ENCODE measurements around the gene MARCHF11. TPM values are rescaled to one million over a fixed set of nuclear protein-coding genes. Genes with fewer than 3 reads are reported as not detected.

MARCHF11 gene, protein sequence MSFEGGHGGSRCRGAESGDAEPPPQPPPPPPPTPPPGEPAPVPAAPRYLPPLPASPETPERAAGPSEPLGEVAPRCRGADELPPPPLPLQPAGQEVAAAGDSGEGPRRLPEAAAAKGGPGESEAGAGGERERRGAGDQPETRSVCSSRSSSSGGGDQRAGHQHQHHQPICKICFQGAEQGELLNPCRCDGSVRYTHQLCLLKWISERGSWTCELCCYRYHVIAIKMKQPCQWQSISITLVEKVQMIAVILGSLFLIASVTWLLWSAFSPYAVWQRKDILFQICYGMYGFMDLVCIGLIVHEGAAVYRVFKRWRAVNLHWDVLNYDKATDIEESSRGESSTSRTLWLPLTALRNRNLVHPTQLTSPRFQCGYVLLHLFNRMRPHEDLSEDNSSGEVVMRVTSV
- not detected for polyA plus RNA-seq (ENCODE audit: insufficient read depth in 1 of 5, insufficient read length in 5 of 5, low replicate concordance in 1 of 5)
- long read RNA-seq, donor 1, result 0 reads
- long read RNA-seq, donor 2, result 0 reads
- long read RNA-seq, donor 3, result 0 reads
- long read RNA-seq, donor 4, result 0 reads
- long read RNA-seq, donor 5, result 0 reads
- long read RNA-seq, donor 6, result 0 reads
- long read RNA-seq, donor 7, result 0 reads
- long read RNA-seq, donor 8, result 0 reads

DNA sequence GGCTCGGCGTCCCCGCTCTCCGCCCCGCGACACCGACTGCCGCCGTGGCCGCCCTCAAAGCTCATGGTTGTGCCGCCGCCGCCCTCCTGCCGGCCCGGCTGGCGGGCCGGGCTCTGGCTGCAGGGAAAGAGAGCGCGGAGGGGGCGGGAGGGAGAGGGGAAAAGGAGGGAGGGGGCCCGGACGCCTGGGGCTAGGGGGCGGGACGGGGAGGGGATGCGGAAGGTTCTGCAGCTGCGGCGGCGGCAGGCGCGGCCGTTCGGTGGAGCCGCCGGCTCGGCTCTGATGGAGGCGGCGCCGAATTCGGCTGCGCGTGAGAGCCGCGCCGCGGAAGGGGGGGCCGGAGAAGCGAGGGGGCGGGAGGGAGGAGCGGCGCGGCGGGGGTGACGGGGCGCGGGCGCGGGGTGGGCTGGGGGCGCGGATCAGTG is at the start of gene MARCHF11:
Gene MARCHF11 (minus strand): TSS at position 281 of the 425 bp plus-strand sequence. CDS start 216 bp downstream, at position 65.
- no peak for DNase-seq

DNA sequence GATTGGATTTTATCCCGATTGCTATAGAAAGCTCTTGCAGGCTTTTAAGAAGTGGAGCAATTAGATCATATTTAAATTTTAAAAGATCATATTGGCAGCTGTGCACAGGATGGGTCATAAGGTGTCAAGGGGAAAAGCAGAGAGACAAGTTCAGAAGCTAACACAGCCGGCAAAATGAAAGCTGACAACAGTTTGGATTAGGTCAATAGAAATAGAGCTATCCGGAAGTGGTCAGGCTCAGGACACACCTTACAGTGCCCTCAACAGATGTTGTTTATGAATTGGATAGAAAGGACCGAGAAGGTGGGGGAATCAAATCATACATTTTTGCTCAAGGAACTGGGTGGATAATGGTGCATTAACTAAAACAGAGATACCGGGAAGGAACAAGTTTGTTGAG is 46.3 kb upstream of the MARCHF11 start:
- no peak for DNase-seq

DNA sequence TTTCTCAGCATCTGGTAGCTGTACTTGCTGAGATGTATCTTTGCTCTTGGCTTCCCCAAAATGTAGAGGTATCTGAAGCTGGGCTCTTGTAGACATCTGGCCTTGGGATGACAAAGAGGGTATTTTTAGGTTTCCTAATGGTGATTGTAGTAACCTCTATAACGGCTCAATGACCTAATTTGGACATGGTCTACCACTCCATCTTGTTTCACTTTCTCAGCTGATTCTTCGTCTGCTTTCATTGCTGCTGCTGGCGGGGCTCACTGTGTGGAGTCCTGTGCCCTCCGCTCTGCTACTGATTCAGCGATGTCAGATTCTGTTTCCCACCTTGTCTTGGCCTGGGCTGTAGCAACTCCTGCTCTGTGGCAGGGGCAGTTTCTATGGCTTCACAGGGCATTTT is 12.7 kb upstream of the MARCHF11 start:
- DNase-seq, result no peak

DNA sequence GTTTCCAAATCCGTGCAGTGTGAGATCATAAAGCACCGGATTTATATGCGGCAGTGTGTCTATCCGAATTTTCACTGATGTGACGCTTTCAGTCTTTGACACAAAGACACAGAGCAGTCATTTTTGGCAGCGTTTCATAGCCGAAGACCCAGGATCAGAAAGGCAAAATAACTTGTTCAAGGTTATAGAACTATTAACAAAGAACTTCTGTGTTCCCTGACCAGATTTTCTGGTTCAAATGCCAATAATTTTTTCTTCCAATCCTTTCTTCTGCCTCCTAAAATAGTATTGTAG is 1.1 kb upstream of the MARCHF11 start:
- no peak for DNase-seq

DNA sequence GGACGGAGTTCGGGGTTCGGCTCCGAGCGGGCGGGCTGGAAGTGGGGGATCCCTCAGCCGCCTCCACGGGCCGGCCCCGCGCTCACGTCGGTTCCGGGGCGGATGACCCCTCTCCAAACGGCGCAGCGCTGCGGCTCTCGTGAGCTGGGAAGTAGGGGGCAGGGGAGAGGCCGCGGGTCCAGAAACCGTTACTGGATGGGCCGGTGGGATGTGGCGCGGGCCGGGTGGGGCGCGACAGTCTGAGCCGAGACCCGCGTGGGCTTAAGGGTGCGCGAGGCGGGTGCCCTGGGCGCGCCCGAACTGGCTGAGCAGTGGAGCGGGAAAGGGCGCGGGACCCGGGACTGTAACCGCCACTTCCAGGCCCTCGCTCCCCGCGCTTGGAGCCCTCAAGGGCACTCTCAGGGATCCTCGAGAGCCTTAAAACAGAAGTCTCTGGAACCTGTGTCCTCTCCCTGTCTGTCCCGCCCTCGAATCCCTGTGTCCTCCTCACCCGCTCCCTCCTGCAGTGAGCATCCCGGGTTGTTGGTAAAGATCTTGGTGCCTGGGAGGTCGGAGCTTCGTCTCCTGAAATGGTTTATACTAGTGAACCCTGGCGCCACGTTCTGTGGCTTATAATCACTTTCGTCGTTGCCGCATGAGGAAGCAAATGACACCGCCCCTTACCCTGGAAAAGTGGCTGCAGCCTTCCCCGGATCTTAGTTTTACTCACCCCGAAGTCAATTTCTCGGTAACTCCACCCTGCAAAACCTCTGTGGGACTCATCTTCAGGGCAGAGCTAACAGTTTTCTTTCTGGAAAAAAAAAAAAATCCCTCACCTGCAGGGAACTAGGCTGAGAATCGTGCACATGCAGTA is 571 bp upstream of the MARCHF11 start:
- no peak for DNase-seq

DNA sequence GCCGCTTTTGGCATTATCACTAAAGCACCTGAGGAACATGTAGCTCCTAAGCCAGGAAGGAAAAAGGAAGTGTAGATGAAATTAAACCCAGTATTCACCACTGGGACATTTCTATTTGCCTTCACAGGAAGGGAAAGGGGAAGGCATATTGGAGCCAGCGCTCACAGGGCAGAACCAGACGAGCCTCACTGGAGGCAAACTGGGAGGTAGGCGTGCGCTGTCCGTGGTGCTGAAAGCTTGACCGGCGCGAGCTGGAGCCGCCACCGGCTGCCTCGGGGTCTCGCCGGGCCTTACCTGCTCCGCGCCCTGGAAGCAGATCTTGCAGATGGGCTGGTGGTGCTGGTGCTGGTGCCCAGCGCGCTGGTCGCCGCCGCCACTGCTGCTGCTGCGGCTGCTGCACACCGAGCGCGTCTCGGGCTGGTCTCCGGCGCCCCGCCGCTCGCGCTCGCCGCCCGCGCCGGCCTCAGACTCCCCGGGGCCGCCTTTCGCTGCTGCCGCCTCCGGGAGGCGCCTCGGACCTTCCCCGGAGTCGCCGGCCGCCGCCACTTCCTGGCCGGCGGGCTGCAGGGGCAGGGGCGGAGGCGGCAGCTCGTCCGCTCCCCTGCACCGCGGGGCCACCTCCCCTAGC is 732 bp downstream of the MARCHF11 start:
- DNase-seq, result peak; percentile 70 to 75

DNA sequence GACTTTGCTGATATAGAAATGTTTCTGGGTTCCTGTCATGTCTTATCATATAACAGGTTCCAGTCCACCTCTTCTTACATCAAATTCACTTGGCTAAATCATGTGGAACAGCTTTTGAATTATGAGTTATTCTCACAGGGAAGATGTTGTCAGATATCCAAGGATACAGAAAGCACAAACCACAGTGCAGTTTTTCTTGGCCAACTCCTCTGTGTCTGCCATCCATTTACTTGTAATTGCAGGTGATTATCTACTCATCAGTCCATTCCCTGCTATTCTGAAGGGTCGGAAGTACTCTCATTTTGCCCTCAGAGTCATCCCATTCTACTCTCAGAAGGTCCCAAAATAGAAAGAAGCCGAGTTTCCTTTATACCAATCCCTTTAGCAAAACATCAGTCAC is 10.0 kb downstream of the MARCHF11 start:
- no peak for DNase-seq

DNA sequence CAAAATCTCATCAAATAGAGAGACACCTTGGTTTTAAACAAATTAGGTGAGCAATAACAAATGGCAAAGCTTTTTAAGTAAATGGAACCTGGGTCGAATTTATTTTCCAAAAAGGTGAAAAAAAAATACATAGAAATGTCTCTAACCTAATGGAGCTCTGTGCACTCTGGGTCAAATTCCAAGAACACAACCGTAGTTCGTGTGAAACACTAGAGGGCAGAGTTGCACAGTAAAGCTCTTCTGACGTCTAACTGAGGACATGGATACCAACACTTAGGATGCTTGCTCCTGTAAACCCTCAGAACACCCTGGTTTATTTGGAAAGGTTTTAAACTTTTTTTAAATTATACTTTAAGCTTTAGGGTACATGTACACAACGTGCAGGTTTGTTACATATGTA is 18.9 kb downstream of the MARCHF11 start:
- DNase-seq, result peak; percentile 37 to 38

DNA sequence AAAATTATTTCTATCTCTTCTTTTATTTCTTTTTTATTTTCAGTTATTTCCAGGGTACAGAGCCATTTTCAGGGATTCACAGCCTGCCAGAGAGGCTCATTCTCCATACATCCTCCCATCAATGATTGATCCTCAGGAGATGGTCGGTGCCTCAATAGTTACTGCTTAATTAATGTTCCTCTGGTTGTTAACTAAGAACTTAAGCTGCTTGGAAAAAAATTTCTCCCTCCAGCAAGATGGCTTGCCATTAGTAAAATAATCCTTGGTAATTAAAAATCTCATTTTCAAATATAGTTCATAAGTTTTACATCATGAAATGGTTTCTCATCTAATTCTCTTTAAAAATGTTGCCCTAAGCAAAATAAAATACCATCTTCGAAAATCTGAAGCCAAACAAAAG is 20.0 kb downstream of the MARCHF11 start:
- no peak for DNase-seq

DNA sequence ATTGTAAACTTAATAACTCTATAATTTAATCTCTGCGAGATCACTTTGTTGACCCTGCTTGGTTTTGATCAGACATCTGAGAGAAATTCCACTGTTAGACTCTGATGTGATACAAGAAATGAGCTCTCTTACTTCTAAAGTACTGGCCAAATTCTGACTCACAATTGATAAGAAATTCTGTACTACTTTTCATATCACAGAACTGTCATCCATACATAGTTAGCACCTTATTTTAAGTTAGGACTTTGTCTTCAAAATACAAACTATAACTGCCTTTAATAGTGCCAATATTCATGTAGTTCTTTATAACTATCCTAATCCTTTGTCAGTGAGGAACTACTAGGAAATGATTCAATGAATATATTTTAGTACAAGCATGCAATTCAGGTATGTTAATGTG is 23.4 kb downstream of the MARCHF11 start:
- DNase-seq, result no peak

DNA sequence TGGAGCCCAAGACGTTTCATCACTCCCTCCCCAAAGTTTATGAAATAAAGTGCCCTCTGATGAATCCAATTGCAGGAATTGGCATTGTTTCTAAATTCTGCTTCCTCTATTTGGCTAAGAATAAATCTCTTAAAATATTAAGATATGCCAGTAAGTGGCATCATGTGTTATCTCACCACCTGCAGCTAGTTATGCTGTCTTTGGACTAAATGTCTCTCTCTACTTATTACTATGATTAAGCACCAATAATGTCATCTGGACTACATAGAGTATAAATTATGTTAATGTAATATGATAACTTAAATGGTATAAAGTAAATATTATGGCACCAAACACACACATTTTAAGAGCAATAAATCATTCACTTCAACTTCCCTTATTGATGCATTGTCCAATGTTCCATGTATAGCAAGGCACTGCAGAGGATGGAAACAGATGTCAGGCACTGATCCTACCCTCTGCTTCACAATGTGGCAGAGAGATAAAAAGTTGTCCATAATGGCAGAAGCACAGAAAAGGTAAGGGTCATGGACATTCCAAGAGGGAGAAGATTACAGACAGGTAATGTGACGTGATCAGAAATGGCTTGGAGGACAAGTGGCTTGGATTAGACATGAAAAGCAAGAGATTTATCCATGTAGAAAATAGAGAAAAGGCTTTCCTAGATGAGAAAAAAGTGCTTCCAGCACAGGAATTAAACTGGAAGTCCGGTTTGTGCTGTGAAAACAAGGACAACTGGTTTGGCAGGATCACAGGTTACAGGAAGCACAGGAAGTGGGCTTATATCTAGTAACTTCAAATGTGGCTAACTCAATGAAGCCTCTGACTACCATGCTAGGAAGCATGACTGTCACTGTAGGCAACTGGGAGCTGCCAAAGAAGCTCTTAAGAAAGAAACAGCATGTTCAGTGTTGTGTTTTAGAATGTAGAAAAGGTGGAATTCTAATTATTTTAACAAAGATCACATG is 26.7 kb downstream of the MARCHF11 start:
- DNase-seq, result no peak

DNA sequence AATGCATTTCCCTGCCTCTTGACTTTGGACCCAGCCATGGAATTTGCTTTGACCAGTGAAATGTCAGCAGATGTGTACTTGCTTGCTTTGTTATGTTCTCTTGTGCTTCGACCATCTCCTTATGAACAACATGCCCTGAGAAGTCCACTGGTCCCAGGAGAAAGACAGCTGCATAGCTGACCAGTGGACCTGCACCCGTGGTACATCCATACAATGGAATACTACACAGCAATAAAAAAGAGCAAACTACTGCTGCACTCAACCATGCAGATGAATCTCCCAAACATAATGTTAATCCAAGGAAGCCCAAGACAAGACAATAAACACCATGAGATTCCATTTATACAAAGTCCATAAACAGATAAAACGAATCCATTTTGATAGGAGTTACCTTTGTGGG is 30.0 kb downstream of the MARCHF11 start:
- DNase-seq, result no peak

DNA sequence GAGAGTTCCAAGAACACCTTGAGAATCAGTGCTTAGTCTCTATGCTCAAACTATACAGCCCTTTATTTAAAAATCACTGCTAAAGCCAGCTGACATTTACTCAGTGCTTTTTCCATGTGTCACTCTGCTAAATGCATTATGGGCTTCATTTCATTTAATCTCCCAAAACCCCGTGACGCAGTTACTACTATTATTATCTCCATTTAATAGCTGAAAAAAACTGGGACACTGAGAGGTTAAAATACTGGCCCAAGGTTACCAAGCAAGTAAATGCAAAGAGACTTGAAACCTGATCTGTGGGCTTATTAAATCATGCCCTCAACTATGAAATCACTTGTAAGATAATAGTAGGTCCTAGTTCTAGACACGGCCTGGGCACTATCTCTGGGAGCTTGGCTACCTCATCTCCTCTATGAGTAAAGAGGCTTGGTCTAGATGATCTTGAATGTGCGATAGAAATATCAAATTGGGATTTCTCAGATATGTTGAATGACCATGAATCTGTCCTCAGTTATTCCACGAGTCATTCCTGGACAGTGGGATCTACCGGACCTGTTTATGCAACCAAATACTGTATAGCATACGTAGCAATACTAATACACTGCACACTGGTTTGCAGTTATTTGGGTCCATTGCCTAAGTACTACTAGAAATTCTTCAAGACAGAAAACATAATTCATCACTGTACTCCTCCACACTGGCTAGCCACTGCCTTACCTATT is 32.3 kb downstream of the MARCHF11 start:
- DNase-seq, result no peak

DNA sequence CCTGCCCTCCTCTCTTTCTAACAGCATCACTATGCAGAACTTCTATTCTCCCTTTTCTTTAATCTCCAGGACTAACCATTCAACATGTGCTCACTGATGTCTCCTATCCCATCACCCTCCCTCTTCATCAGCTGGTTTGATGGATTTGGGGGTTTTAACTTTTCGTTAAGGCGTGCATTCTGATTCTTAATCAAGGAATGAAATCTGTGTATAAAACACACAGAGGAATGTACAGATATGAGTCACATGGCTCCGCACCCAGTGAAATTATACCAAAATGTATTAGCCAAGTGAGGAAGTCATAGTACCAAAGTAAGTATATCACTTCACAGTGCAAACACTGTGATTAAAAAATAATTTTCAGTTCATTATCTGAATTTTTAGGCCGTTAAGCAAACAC is 35.2 kb downstream of the MARCHF11 start:
- DNase-seq, result no peak

DNA sequence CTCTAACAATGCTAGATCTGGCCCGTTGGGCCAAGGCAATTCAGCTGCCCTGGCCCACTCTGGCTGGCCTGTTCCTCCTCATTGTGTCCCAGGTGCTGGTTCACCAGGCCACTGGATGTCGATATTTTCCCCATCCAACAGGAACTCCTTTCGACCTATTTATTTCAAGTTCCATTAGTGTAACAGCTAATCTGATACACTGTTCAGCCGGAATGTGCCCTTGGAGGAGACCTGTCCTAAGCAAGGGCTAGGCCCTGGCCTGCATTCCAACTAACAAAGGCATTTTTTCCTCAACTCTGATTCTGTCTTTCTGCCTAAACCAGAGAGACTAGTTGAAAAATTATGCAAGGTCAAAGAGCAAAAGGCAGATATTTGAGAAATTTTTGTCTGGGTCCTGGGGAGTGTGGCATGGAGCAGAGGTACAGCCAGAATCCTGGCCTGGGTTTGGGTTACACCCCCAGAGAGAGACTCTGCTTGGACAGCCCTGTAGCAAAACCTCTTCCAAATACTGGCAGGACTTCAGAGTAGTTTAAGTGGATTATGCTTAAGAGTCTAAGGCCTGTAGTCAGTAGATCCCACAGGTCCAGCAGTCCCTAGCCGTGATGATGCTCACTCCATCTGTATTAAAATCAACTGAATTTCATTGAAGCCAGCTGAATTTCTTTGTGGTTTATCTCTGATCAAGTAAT is 36.1 kb downstream of the MARCHF11 start:
- DNase-seq, result no peak

DNA sequence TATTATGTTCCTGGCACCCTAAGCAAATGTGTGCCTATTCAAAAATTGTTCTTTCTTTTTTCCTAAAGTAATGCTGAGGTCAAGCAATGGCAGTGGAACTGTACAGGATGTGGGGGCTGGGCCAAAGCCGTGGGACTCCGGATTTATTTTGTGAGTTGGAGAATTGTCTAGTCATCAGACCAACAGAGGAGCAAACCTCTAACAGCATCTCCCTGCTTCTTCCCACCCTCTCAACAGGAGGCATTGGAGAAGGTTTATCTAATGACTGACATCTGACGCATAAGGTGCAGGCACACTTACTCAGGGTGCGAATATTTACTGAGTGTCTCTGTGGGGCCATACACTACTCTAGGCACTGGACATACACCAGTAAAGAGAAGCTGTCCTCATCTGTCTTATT is 38.6 kb downstream of the MARCHF11 start:
- no peak for DNase-seq

DNA sequence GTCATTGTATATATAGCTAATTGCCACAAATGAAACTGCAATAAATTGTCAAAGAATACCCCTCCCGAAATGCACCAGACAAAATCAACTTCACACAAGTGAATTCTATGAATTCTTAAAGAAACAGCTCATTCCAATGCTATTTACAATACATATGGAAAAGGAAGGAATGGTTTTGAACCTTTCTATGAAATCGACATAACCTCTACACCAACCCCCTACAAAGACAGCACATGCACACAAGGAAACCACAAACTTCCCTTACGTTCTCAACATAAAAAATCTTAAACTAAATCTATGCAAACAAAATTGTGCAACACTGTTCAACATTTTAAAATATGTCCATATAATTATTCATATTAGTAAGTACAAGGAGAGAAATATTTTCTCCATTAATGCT is 39.2 kb downstream of the MARCHF11 start:
- DNase-seq, result no peak

DNA sequence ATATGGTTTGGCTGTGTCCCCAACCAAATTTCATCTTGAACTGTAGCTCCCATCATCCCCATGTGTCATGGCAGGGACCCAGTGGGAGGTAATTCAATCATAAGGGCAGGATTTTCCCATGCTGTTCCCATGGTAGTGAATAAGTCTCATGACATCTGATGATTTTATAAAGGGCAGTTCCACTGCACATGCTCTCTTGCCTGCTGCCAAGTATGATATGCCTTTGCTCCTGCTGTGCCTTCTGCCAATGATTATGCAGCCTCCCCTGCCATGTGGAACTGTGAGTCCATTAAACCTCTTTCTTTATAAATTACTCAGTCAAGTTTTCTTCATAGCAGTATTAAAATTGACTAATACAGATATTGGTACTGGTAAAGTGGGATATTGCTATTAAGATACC is 42.4 kb downstream of the MARCHF11 start:
- DNase-seq, result no peak

DNA sequence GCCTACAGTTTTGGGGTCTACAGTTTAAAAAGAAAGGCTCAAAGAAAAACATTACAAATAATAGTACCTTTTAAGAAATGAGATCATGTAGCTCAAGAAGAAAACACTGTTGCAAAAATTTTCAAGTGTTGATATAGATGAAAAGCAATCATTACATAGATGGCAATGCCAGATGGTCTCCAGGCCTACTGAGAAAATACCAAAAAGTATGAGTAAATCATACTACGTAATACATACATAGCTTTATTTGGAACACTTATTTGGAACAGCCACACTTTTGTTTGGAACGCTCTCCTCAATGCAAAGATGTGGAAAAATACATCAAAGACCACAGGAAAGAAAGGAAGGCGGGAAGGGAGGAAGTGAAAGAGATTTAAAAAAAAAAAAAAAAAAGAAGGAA is 44.1 kb downstream of the MARCHF11 start:
- DNase-seq, result no peak

DNA sequence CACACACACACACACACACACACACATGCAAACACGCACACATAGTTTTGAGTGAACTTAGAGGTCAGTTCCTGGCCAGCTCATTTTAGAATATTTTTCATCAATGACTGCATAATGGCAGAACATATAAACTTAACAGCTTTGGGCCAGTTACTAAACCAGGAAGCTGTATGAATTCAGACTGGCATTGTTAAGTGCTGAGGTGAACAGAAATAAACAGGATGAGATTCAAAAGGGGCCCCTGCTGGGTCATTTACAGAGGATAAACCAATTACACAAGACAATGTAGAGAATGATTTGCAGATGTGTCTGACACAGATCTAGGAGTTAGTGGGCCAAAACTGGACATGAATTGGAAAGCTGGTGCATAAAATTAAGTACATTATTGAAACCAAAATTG is 44.6 kb downstream of the MARCHF11 start:
- DNase-seq, result no peak
